ENCODE measurements around the gene ADGRG7.
A peak's percentile ranks its signal among the peaks of the same experiment; 100 is the strongest.
"Not testable (repeated sequence)": the region's sequence is repeated elsewhere in the genome, so short reads cannot be mapped to it uniquely, and the experiment has no call there.

Gene ADGRG7

GRCh38 chr3:100647657-100648056, 38.3 kb downstream of the ADGRG7 start:
- DNase-seq (ENCODE audit: low spot score), result no peak

- no peak for DNase-seq (ENCODE audit: low spot score)
Observed at GRCh38 chr3:100650651-100651619, 41.5 kb downstream of the ADGRG7 start.

GRCh38 chr3:100653604-100654294, 44.3 kb downstream of the ADGRG7 start:
- DNase-seq (ENCODE audit: low spot score), result no peak

- DNase-seq (ENCODE audit: low spot score), result no peak
Observed at GRCh38 chr3:100656945-100657344, 47.5 kb downstream of the ADGRG7 start.

- not testable (repeated sequence) for DNase-seq (ENCODE audit: low spot score)
Observed at GRCh38 chr3:100661294-100661693, 51.9 kb downstream of the ADGRG7 start.

- DNase-seq (ENCODE audit: low spot score), result no peak
Observed at GRCh38 chr3:100662113-100662823, 52.9 kb downstream of the ADGRG7 start.

- DNase-seq (ENCODE audit: low spot score), result no peak
Observed at GRCh38 chr3:100665230-100665629, 55.8 kb downstream of the ADGRG7 start.

- DNase-seq (ENCODE audit: low spot score), result not testable (repeated sequence)
Observed at GRCh38 chr3:100666699-100667098, 57.3 kb downstream of the ADGRG7 start.

GRCh38 chr3:100667316-100667715, 57.9 kb downstream of the ADGRG7 start:
- not testable (repeated sequence) for DNase-seq (ENCODE audit: low spot score)

GRCh38 chr3:100670995-100671394, 61.6 kb downstream of the ADGRG7 start:
- DNase-seq (ENCODE audit: low spot score), result not testable (repeated sequence)

GRCh38 chr3:100681496-100681895, 72.1 kb downstream of the ADGRG7 start:
- no peak for DNase-seq (ENCODE audit: low spot score)

GRCh38 chr3:100682056-100682853, 72.9 kb downstream of the ADGRG7 start:
- DNase-seq (ENCODE audit: low spot score), result peak; percentile 7

- DNase-seq (ENCODE audit: low spot score), result no peak
Observed at GRCh38 chr3:100682854-100683760, 73.7 kb downstream of the ADGRG7 start.

GRCh38 chr3:100693225-100693624, 83.8 kb downstream of the ADGRG7 start:
- no peak for DNase-seq (ENCODE audit: low spot score)

- DNase-seq (ENCODE audit: low spot score), result no peak
Observed at GRCh38 chr3:100695696-100696095, 86.3 kb downstream of the ADGRG7 start.

- no peak for DNase-seq (ENCODE audit: low spot score)
Observed at GRCh38 chr3:100696161-100696560, 86.8 kb downstream of the ADGRG7 start.

- DNase-seq (ENCODE audit: low spot score), result no peak
Observed at GRCh38 chr3:100697172-100697571, 87.8 kb downstream of the ADGRG7 start.

GRCh38 chr3:100697723-100698285, 88.4 kb downstream of the ADGRG7 start:
- no peak for DNase-seq (ENCODE audit: low spot score)

- no peak for DNase-seq (ENCODE audit: low spot score)
Observed at GRCh38 chr3:100698736-100699135, 89.3 kb downstream of the ADGRG7 start.

GRCh38 chr3:100700708-100701107, 91.3 kb downstream of the ADGRG7 start:
- DNase-seq (ENCODE audit: low spot score), result no peak

Data from iPS-NIHi11 (cell line).